Peyer's patch (tissue), 4 donors: Measurements from ENCODE around the gene PRSS56.
A peak's percentile ranks its signal among the peaks of the same experiment; 100 is the strongest.

Experiments used
- CTCF ChIP-seq, 6 experiments: fragments of 450-650 bp in 4 of 6; fragments of 200-600 bp in 2 of 6; sonication (generic) in 1 of 6; IDR thresholded peaks; one replicate each; pipeline ENCODE4 v1.5.1; 2017 to 2019; ENCODE audit warnings: antibody characterized with exemption in 6 of 6, mild to moderate bottlenecking in 3 of 6, moderate library complexity in 1 of 6
- POLR2A ChIP-seq, 2 donors: fragments of 450-650 bp; IDR thresholded peaks; one replicate each; pipeline ENCODE4 v1.5.1; 2017; ENCODE audit warnings: antibody characterized with exemption in 2 of 2, mild to moderate bottlenecking in 2 of 2, moderate library complexity in 2 of 2

DNA sequence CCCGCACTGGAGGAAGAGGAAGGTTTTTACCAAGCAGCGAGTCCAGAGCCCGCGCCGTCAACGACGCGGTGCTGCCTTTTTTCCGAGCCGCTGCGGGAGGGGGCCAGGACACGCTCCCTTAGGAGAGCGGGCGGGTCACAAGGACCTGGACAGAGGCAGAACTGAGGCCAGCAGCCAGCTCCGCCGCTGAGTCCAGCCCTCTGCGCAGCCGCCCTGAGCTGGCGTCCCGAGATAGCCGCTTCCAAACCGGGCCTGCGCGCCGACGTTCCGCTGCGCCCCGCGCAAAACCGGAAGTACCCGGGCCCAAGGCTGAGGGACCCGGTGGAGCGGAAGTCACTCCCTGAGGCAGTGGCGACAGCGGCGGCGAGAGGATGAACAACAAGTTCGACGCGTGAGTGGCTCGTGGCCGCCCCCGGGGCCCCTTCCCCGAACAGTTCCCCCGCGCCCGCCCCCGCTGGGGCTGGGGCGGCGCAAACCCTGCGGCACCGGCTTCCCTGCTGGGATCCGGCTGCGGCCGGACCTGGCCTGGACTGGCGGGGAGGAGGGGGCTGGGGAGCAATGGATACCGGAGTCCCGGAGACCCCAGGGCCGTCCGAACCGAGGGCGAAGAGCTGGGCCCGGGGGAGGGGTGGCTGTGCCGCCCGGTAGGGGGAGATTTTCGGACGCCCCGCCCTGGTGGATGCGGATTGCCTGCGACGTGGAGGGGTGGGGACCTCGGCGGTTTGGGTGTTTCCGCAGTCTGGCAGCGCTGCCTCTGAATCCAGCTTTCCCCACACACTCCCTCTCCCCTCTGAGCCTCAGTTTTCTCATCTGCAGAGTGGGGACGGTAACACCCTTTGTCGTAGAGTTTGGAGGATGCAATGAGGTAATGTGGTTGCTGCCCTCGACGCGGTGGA is 30.4 kb downstream of the PRSS56 start, which contains the start of the genes EIF4E2 and TIGD1:
- TF ChIP-seq CTCF (IDR thresholded peaks at IDR 0.05) (peak; percentile 13 to 48 (median 42)), POLR2A (IDR thresholded peaks at IDR 0.05) (peak; percentile 79 to 86)
